ENCODE data around the gene CNKSR3.

CNKSR3 gene

DNA sequence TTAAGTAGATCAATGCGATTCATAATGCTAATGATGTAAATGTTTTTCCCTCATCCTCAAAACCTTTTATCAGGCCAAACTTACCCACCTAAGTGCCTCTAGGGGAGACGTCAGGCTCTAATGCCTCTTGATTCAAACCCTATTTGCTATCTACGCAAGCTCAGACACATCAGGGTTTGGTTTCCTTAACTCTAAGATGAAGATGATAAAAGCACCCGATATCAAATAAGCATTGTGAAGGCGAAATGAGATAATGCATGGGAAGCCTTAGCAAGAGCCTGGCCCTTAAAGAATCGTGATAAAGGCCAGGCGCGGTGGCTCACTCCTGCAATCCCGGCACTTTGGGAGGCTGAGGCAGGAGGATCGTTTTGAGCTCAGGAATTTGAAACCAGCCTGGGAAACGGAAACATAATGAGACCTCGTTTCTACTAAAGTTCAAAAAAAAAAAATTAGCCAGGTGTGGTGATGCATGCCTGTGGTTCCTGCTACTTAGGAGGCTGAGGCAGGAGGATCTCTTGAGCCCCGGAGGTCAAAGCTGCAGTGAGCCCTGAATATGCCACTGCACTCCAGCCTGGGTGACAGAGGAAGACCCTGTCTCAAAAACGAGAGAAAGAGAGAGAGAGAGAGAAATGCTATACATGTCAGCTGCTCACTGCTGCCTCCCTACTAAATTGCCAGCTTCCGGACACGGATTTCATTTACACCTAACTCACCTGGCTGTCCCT lies 13.5 kb downstream of the CNKSR3 start:
- Histone ChIP-seq H3K79me2 (ENCODE audit: low read length) (no peaks in the 10 kb centered on the region), H3K9me3 (ENCODE audit: insufficient read depth, low read length) (no peaks in the 10 kb centered on the region)
- TF ChIP-seq EZH2phosphoT487 (IDR thresholded peaks at IDR 0.05; ENCODE audit: low read depth): no peak
- TF ChIP-seq, protein P1, sequence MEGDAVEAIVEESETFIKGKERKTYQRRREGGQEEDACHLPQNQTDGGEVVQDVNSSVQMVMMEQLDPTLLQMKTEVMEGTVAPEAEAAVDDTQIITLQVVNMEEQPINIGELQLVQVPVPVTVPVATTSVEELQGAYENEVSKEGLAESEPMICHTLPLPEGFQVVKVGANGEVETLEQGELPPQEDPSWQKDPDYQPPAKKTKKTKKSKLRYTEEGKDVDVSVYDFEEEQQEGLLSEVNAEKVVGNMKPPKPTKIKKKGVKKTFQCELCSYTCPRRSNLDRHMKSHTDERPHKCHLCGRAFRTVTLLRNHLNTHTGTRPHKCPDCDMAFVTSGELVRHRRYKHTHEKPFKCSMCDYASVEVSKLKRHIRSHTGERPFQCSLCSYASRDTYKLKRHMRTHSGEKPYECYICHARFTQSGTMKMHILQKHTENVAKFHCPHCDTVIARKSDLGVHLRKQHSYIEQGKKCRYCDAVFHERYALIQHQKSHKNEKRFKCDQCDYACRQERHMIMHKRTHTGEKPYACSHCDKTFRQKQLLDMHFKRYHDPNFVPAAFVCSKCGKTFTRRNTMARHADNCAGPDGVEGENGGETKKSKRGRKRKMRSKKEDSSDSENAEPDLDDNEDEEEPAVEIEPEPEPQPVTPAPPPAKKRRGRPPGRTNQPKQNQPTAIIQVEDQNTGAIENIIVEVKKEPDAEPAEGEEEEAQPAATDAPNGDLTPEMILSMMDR (IDR thresholded peaks at IDR 0.05; ENCODE audit: low read depth, low read length): no peak

DNA sequence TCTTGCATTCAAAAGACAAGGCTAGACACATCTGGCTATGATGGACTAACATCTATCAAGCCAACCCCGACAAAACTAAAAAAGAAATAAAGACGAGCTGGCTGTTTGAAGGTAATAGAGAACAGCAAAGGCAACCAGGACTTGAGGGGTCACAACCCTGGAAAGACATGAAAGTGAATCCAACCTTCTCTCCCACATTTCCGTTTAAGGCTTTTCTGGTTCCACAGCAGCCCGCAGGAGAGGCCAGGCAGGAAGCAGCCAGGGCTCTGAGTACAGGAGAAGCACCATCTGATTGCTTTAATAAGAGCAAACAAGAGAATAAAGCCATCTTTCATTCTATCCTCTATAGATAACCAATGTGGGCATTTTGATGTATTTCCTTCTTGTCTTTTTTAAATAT lies 14.3 kb downstream of the CNKSR3 start:
- no peaks in the 10 kb centered on the region for H3K36me3 ChIP-seq (replicated peaks; ENCODE audit: low read depth, low read length)
- H3K4me1 ChIP-seq (ENCODE audit: low read length): no peaks in the 10 kb centered on the region
- H3K4me2 ChIP-seq (ENCODE audit: low read length): no peak overlapping the region
- no peaks in the 10 kb centered on the region for H4K20me1 ChIP-seq (ENCODE audit: insufficient read depth, low read length)
- H3K9ac ChIP-seq (ENCODE audit: low read length): no peak overlapping the region
- TF ChIP-seq EZH2phosphoT487 (IDR thresholded peaks at IDR 0.05; ENCODE audit: low read depth): no peak
- TF ChIP-seq, protein P1 (IDR thresholded peaks at IDR 0.05; ENCODE audit: low read depth, low read length): no peak
- no peaks in the 10 kb centered on the region for H3K79me2 ChIP-seq (ENCODE audit: low read length)
- no peaks in the 10 kb centered on the region for H3K27me3 ChIP-seq (ENCODE audit: low read depth, low read length)
- H2AFZ ChIP-seq (ENCODE audit: low read depth, low read length): no peak overlapping the region
- H3K4me3 ChIP-seq (ENCODE audit: low read length): no peak overlapping the region
- no peak overlapping the region for H3K27ac ChIP-seq (ENCODE audit: low read length)
- no peaks in the 10 kb centered on the region for H3K9me3 ChIP-seq (ENCODE audit: insufficient read depth, low read length)

More for the DNA sequence above, 13.5 kb downstream of the CNKSR3 start:
- Histone ChIP-seq H3K4me1 (ENCODE audit: low read length) (no peaks in the 10 kb centered on the region), H3K27ac (ENCODE audit: low read length) (no peak overlapping the region), H3K9ac (ENCODE audit: low read length) (no peak overlapping the region), H4K20me1 (ENCODE audit: insufficient read depth, low read length) (no peaks in the 10 kb centered on the region), H3K27me3 (ENCODE audit: low read depth, low read length) (no peaks in the 10 kb centered on the region), H3K36me3 (replicated peaks; ENCODE audit: low read depth, low read length) (no peaks in the 10 kb centered on the region), H3K4me2 (ENCODE audit: low read length) (no peak overlapping the region), H3K4me3 (ENCODE audit: low read length) (no peak overlapping the region), H2AFZ (ENCODE audit: low read depth, low read length) (no peak overlapping the region)

DNA sequence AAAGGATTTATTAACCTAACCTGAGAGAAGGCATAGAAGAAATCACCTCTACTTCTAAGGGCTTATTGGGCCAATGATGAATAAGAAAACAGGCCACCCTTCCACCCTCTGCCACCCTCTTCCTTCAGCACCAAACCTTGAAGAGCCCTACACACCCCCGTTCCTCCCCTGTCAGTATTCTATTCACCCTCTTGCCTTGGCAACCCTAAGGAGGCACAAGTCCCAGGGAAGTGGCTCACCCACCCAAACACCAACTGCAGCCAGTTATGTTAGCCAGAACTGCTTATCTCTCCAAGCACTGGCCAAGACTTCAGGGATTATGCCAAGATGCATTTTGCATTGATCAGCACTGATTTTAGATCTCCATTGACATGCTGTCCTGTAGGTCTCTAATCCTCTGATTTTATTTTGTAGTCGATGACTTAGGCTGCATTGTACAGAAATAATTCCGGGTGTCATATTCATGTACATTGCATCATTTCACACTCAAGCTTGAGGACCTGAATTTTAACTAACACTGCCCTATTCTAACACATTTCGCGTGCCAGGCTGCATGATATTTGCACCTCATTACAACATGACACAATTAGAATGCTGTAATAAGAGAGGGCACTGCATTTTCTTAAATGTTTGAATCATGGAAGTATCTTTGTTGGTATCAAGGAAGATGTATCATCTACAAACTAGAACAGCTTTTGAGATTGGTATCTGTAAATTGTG lies 15.7 kb downstream of the CNKSR3 start:
- no peak for TF ChIP-seq EZH2phosphoT487 (IDR thresholded peaks at IDR 0.05; ENCODE audit: low read depth)
- TF ChIP-seq, protein P1 (IDR thresholded peaks at IDR 0.05; ENCODE audit: low read depth, low read length): no peak
- H3K36me3 ChIP-seq (replicated peaks; ENCODE audit: low read depth, low read length): no peaks in the 10 kb centered on the region
- no peaks in the 10 kb centered on the region for H3K79me2 ChIP-seq (ENCODE audit: low read length)
- H2AFZ ChIP-seq (ENCODE audit: low read depth, low read length): no peak overlapping the region
- no peaks in the 10 kb centered on the region for H3K27me3 ChIP-seq (ENCODE audit: low read depth, low read length)
- no peak overlapping the region for H3K4me3 ChIP-seq (ENCODE audit: low read length)
- no peaks in the 10 kb centered on the region for H3K4me1 ChIP-seq (ENCODE audit: low read length)
- H3K27ac ChIP-seq (ENCODE audit: low read length): no peak overlapping the region
- H4K20me1 ChIP-seq (ENCODE audit: insufficient read depth, low read length): no peaks in the 10 kb centered on the region
- H3K9ac ChIP-seq (ENCODE audit: low read length): no peak overlapping the region
- H3K9me3 ChIP-seq (ENCODE audit: insufficient read depth, low read length): no peaks in the 10 kb centered on the region
- H3K4me2 ChIP-seq (ENCODE audit: low read length): no peak overlapping the region

Data from OCI-LY3 (cell line).